GM20000 (cell line): Measurements from ENCODE around the gene NLRP3.
A peak's percentile ranks its signal among the peaks of the same experiment; 100 is the strongest.
"Not testable (repeated sequence)": the region's sequence is repeated elsewhere in the genome, so short reads cannot be mapped to it uniquely, and the experiment has no call there.

Source experiments
- DNase-seq: peaks from one replicate; pipeline ENCODE4 v3.0.0; 2012; ENCODE audit warnings: low spot score
- CTCF ChIP-seq: IDR thresholded peaks from 2 replicates; pipeline ENCODE4 v1.5.1; 2012; ENCODE audit warnings: mild to moderate bottlenecking, control low read depth; ENCODE audit errors: extremely low read depth, missing control alignments

NLRP3 gene

GRCh38 chr1:247386217-247386616 lies 29.8 kb upstream of the NLRP3 start:
- TF ChIP-seq CTCF = no peak
- DNase-seq = no peak

- no peak for DNase-seq
- TF ChIP-seq CTCF = no peak
Measured at GRCh38 chr1:247386687-247387086, 29.3 kb upstream of the NLRP3 start.

GRCh38 chr1:247387096-247387495 lies 28.9 kb upstream of the NLRP3 start:
- no peak for TF ChIP-seq CTCF
- DNase-seq = no peak

GRCh38 chr1:247387565-247387964 lies 28.4 kb upstream of the NLRP3 start:
- TF ChIP-seq CTCF = no peak
- DNase-seq = no peak

- peak; percentile 80 for TF ChIP-seq CTCF
- peak; percentile 88 for DNase-seq
Measured at GRCh38 chr1:247390116-247390791, 25.7 kb upstream of the NLRP3 start.

- no peak for TF ChIP-seq CTCF
- DNase-seq = no peak
Measured at GRCh38 chr1:247390996-247391395, 25.0 kb upstream of the NLRP3 start.

- no peak for DNase-seq
- no peak for TF ChIP-seq CTCF
Measured at GRCh38 chr1:247392088-247392487, 23.9 kb upstream of the NLRP3 start.

GRCh38 chr1:247395075-247395474 lies 20.9 kb upstream of the NLRP3 start:
- DNase-seq = not testable (repeated sequence)
